ENCODE results near the gene CCL3.

CCL3 gene

DNA sequence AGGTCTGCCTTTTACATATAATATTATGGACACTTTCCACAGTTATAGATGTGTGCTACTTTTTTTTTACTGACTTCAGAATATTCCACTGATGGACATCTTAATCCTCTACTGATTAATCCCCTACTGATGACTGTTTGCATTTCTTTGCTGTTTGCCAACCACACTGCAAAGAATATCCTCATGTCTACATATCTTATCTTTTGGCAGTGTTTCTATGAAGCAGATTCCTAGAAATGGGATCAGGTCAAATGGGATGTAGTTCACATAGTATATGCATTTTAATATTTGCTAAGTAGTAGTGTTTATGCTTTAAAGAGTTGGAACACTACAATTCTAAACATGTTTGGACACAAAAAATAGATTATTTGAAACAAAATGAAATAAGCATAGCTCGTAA is 3.2 kb downstream of the CCL3 start:
- no peak for DNase-seq

DNA sequence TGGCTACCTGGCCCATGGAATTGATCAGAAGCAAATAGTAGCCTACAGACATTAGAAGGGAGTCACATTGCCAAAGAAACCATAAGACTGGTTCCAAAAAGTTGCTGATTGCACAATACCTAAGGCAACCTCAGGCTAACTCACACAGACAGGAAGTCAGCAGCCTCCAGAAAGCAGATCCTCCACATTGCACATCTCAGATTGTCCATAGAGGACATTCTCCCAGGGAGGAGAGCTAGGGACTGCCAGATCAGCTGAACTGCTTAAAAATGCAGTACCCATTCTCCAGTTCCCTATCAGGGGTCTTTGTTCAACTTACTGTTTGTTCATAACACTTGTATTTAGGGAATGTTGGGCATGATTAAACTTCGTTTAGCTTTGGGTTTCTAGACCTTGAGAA is 4.2 kb downstream of the CCL3 start:
- peak; percentile 69 to 91 (median 82) for DNase-seq

DNA sequence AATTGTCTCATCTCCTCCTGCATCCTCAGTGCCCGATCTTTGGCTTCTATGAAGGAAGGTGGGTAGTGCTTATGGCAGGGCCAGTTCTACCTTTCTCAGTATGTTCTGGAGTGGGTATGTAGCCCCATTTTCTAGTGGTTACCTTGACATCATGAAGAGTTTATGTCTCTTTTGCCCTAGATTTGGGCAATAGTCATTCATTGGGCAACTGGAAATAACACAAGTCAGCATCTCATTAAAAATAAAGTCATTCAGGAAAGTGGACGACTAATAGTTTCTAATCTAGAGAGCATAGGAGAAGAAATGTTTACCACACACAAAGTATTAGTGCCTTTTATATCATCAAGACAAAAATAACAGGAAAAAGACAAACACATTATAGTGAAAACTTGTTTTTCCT is 6.3 kb downstream of the CCL3 start:
- peak in 2 of 4 experiments; percentile 46 to 61 for DNase-seq

DNA sequence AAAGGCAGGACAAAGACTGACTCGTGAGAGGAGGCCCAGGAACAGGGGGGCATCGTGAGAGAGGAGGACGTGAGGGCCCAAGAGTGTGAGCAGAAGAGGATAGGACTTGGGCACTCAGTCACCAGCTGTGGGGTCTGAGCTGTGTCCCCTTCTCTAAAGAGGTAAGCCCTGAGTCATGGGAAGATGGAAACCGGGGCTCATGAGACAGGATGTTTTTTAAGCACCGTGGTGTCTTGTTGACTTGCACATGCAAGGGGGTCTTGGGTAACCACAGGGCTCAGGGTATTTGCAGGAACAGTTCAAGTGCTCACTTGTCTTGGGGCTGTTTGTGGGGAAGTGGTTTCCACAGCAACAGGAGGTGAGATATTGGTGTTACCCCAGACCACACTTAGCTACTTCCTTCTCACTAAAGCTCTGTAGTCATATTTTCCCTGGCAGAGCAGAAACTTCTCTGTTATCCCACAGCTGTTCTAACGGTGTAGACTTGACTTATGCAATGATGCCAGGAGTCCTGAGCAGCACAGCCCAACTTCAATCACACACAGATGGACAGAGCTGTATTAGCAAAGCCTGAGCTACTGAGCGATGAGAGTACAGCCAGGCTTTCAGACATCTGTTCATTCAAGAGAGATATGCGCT is 7.3 kb downstream of the CCL3 start:
- DNase-seq, result peak; percentile 81 to 94 (median 83)

DNA sequence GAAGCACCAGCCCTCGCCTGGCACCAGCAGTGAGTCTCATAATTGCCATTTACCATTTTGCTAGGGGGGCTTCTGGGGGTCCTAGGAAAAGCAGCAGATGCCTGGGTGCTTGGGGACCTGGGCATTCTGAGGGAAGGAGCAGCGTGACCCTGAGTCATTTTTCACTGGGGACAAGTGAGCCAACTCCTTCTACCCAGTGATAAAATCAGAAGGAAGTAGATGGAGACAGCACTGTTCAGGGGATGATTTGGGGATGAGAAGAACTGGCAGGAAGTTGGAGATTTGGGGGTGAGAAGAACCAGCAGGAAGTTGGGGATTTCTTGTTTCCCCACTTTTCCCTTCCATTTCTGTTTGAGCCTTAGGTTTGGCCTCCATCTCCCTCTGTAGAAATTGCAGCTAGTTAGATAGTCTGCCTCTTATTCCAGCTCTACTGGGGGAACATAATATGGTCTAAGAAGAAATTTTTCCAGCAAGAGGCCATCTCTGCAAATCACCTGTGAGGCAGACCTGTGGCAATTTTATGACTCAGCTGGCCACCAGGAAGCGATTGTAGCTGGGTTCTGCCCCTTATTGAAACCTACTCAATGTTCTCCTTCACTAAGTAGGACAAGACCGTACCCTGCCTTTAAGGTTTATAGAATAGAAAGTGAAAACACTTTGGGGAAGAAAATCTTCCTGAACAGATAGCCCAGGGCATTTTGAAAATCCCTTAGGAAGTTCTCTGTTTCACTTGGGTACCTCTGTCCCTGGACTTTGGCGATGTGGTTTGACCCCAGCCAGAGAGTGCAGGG is 8.1 kb downstream of the CCL3 start:
- peak; percentile 28 to 53 (median 48) for DNase-seq

DNA sequence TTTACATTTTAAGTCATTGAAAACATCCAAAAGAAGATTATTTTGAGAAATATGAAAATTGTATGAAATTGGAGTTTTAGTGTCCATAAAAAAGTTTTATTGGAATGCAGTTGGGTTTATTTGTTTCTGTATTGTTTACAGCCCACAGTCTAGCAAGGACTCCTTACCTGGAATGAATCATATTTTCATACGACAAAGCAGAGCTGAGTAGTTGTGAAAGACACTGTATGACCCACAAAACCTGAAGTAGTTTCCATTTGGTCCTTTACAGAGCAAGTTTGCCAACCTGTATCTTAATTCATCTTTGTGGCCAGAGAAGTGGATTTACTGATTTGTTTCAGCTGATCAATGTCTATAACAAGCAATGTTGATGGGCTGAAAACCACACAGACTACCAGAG is 15.6 kb downstream of the CCL3 start:
- DNase-seq, result no peak

GRCh38 chr17:36072431-36073121 is 17.4 kb downstream of the CCL3 start:
- DNase-seq, result peak; percentile 83 to 93 (median 86)

DNA sequence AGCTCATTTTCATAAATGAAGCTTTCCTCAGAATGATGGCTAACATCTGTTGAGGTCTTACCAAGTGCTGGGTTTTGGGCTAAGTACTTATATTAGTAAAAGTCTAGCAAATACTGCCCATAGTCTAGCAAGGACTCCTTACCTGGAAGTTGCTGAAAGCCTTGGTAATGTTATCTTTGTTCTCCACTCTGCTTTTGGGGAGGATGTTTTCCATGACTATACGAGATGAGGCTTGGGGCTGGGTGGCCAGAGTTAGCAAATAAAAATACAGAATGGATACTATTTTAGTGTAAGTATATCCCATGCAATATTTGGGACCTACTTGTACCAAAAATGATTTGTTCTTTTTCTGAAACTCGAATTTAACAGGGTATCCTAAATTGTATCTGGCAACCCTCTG is 18.2 kb downstream of the CCL3 start:
- no peak for DNase-seq

DNA sequence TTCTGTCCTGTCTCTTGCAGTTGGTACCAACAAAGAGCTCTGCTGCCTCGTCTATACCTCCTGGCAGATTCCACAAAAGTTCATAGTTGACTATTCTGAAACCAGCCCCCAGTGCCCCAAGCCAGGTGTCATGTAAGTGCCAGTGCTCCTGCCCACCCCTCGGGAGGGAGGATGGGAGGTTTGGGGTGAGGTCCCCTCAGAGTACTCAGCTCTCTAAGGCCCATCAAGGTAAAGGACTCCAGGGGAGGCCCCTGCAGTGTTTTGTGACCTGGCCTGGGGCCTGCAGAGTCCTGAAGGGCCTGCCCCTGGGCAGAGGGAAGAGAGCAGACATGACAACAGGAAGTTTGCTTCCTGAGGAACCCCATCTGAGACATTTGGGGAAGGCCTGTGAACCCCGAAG is 19.5 kb downstream of the CCL3 start:
- peak in 1 of 4 experiments; percentile 23 for DNase-seq

- no peak for DNase-seq
Measured at GRCh38 chr17:36069136-36069535, 20.8 kb downstream of the CCL3 start.

DNA sequence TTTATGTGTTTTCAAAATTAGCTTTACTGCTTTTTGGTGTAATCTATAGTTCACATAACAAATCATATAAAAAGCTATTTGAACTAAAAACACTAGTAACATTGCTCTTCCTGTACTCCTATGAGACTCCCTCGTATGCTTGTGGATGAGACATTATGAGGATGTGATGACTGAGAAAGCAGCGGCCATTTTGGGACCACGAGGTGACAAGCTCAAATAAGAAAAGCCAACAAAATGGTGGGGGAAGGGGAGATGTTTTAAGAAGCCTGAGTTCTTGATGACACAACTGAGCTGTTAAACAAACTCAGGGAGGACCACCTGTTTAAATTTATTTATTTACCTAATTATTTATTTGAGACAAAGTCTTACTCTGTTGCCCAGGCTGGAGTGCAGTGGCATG is 21.4 kb downstream of the CCL3 start:
- DNase-seq, result no peak

DNA sequence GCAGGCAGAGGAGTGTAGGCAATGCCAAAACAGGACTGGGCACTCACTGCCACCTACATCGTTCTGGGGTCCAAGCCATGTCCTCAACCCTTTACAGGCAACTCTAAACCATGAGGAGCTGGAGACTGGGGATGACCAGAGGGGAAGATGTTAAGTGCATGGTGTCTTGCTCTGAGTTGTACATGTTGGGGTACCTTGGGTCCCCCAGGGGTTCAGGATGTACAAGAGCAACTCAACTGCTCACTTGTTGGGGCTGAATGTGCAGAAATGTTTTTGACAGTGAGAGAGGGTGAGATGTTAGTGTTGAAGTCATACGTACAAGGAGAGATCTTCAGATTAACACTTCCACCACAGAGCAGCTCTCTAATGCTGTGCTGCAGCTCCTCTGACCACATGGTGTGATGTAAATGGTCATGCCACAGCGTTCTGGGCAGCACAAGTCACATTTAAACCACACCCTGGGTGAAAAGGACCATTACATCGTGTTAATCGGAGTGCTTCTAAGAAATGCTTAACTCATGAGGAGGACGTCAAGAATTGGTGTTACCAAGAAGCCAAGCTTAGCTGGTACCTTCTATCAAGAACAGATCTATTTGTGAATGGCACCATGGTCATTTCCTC is 23.5 kb downstream of the CCL3 start:
- DNase-seq, result no peak

DNA sequence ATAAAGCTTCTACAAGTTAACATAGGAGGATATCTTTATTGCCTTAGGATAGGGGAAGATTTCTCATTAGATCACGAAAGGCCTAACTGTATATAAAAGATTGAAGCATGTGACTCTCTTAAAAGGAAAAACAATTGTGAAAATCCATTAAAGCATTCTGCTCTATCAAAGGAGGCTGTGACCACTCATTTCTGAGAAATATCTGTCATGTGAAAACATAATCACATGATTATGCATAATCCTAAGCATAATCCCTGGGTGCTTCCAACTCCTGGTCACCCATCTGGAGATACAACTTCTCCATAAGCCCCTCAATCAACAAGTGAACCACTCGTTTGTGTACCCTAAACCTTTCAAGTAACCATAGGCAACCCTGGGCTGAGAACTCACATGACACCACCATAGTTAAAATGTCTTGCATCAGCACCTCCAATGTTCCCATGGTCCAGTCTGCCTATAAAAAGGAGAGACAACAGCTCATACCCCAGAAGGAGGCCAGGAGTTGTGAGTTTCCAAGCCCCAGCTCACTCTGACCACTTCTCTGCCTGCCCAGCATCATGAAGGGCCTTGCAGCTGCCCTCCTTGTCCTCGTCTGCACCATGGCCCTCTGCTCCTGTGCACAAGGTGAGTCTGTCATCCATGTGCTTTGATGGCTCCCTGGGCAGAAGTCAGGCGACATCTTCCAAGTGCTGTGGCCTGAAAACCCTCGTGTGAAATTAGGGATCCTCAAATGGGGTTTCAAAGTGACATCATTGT is 26.0 kb downstream of the CCL3 start, which contains the start of gene CCL18:
TSS of gene CCL18 (plus strand) at position 487 of the 756 bp plus-strand sequence. CDS start at position 558, 71 bp downstream.
- peak in 2 of 4 experiments; percentile 10 to 25 for DNase-seq

- DNase-seq, result peak in 3 of 4 experiments; percentile 43 to 65 (median 58)
Measured at GRCh38 chr17:36060816-36061215, 29.1 kb downstream of the CCL3 start.

GRCh38 chr17:36059406-36059805 is 30.5 kb downstream of the CCL3 start:
- peak in 2 of 4 experiments; percentile 31 to 47 for DNase-seq

GRCh38 chr17:36057911-36058310 is 32.0 kb downstream of the CCL3 start:
- DNase-seq, result peak; percentile 37 to 69 (median 57)

DNA sequence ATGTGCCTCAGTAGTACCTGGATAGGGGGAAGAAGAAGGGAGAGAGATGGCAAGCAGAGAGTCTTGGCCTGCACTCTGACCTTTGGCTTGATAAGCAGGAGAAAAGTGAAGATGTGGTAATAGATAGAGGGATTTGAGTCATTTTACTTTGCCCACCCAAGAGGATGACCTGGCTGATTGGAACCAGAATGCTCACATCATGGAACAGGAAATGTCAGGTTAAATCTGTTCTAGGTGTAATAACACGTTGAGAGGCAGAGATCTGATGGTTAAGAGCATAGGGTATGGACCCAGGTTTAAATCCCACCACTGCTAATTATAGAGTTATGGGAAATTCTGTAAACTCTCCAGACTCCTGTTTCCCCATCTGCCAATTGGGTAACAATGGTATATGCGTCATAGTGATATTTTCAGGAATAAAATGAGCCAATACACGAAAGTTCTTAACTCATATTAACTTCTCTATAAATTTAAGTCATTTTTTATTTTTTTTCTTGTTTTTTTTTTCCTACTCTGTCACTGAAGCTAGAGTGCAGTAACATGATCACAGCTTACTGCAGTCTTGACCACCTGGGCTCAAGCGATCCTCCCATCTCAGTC is 33.9 kb downstream of the CCL3 start:
- peak in 3 of 4 experiments; percentile 36 to 80 (median 73) for DNase-seq

GRCh38 chr17:36055171-36055570 is 34.8 kb downstream of the CCL3 start:
- DNase-seq, result peak in 1 of 4 experiments; percentile 35

DNA sequence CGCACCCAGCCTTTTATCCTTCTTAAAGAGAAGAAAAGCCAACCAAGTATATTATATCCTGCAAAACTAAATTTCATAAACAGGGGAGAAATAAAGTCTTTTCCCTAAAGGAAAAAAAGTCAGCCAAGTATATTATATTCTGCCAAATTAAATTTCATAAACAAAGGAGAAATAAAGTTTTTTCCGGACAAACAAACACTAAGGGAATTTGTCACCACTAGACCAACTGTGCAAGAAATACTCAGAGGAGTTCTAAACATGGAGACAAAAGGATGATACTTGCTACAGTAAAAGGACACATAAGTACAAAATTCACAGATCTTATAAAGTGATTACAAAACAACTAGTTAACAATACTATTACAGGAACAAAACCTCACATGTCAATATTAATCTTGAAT is 40.3 kb downstream of the CCL3 start:
- no peak for DNase-seq

DNA sequence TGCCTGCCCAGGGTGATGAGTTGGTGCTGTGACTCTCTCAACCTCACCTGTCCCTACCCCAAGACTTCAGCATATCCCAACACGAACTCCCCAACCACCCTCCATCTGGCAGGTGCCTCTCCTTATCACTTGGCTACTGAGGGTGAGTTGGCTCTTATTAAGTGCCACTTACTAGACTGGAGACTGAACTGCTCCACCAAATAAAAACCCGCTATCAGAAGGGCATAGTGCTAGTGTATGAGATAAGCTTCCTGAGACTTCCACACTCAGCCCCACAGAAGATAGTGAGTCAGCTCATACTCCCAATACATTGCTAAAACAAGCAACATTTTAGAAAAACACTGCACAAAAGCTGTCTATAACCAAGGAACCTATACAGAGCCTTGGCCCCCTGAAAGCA is 41.9 kb downstream of the CCL3 start:
- DNase-seq, result no peak
